ENCODE data around the gene MYO7A.

Gene MYO7A

GRCh38 chr11:77144196-77144856 lies 16.3 kb downstream of the MYO7A start:
- DNase-seq (ENCODE audit: low spot score): no peak
- no peak for TF ChIP-seq CTCF (IDR thresholded peaks at IDR 0.05; ENCODE audit: extremely low read depth, missing control alignments)

DNA sequence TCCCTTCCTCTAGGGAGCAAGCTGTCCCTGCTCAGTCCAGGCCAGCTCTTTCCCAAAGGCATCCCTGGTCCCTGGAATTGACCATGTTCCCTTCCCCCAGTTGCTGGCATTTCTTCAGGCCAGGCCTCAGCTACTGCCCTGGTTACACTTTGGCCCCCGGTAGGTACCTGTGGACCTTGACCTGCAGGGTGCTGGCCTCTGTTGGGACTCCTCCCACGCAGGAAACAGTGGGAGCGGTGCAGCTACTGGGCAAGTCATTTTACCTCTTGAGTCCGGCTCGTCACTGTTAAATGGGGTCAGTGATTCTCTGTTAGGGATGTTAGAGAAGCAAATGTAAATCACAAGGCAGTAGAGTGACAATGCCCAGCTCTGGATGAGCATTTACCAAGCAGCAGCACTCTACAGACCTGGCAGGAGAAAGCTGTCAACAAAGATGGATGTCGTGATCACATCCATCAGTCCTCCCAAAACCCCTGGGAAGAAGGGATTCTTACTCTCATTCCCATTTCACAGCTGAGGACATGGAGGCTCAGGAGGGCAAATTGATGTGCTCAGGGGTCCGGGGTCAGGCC lies 16.9 kb downstream of the MYO7A start:
- no peak for TF ChIP-seq CTCF (IDR thresholded peaks at IDR 0.05; ENCODE audit: extremely low read depth, missing control alignments)
- no peak for DNase-seq (ENCODE audit: low spot score)

- no peak for TF ChIP-seq CTCF (IDR thresholded peaks at IDR 0.05; ENCODE audit: extremely low read depth, missing control alignments)
- no peak for DNase-seq (ENCODE audit: low spot score)
Observed at GRCh38 chr11:77146261-77147035, 18.4 kb downstream of the MYO7A start.

GRCh38 chr11:77147036-77147315 lies 18.9 kb downstream of the MYO7A start:
- no peak for TF ChIP-seq CTCF (IDR thresholded peaks at IDR 0.05; ENCODE audit: extremely low read depth, missing control alignments)

GRCh38 chr11:77147668-77148321 lies 19.7 kb downstream of the MYO7A start:
- TF ChIP-seq CTCF (IDR thresholded peaks at IDR 0.05; ENCODE audit: extremely low read depth, missing control alignments): no peak
- DNase-seq (ENCODE audit: low spot score): peak; percentile 53

More at GRCh38 chr11:77147036-77147315, 18.9 kb downstream of the MYO7A start:
- no peak for DNase-seq (ENCODE audit: low spot score)

DNA sequence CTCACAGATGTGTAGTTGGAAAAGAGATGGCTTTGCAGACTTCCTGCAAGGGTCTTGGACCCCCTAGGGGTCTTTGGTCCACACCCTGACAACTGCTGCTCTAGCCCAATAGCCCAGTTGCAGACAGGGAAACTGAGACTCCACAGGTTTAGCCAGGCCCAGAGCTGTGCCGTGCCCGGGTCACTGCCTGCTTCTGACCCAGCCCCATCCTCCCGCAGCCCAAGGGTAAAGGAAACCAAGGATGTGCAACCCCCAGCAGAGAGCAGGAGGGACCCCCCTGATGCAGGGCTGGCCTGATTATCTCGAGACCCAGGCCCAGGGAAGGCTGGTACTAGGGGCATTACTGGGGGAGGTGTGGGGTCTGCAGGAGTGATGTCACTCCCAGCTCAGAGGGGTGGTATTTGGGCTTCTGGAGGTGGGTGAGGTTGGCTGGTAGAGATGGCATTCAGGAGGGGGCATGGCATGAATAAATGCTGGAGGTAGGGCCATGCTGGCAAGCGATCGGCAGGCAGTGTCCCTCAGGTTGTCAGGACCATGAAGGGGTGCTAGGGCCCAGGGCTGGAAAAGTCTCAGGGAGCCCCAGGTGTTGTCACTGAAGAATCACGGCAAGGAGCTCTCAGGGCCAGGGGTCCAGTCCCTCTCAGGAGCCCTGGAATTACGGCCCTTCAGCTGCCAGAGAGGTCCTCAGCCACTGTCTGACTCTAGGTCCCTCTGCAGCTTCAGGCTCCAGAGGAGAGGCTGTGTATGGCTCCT lies 21.1 kb downstream of the MYO7A start:
- no peak for TF ChIP-seq CTCF (IDR thresholded peaks at IDR 0.05; ENCODE audit: extremely low read depth, missing control alignments)
- no peak for DNase-seq (ENCODE audit: low spot score)

All from GM20000 (cell line).